Right renal cortex interstitium (tissue), 3 donors: ENCODE measurements around the gene PASK. TPM values are rescaled to one million over a fixed set of nuclear protein-coding genes. Genes with fewer than 3 reads are reported as not detected.

Experiments used
- DNase-seq, 3 donors: peaks; one replicate each; pipeline ENCODE4 v3.0.0-alpha.2; 2013; ENCODE audit warnings: low read depth in 3 of 3, low spot score in 2 of 3
- polyA plus RNA-seq, 3 donors: library from polyadenylated mRNA; unstranded; fragments of 120-200 nt; gene quantifications; one replicate each; pipeline ENCODE4 v1.2.1, GENCODE V29; 2013; ENCODE audit not compliant: insufficient read length in 3 of 3

PASK gene
- polyA plus RNA-seq, 3 donors = 11.9 to 14.7 (median 13.0) TPM

GRCh38 chr2:241130316-241130715 lies 19.0 kb downstream of the PASK start:
- no peak for DNase-seq

- no peak for DNase-seq
These were observed 20.0 kb downstream of the PASK start for GRCh38 chr2:241129086-241129871.

GRCh38 chr2:241128266-241128665 lies 21.0 kb downstream of the PASK start:
- DNase-seq = no peak

- DNase-seq = no peak
These were observed 22.5 kb downstream of the PASK start for GRCh38 chr2:241126771-241127202.

GRCh38 chr2:241126201-241126611 lies 23.1 kb downstream of the PASK start:
- DNase-seq = no peak

GRCh38 chr2:241125626-241126025 lies 23.6 kb downstream of the PASK start:
- no peak for DNase-seq

- DNase-seq = no peak
These were observed 25.3 kb downstream of the PASK start for GRCh38 chr2:241123816-241124536.

- DNase-seq = no peak
These were observed 26.8 kb downstream of the PASK start for GRCh38 chr2:241122376-241123002.

GRCh38 chr2:241121008-241121407 lies 28.3 kb downstream of the PASK start:
- DNase-seq = no peak

GRCh38 chr2:241120440-241120839 lies 28.8 kb downstream of the PASK start:
- no peak for DNase-seq

- DNase-seq = no peak
These were observed 30.4 kb downstream of the PASK start for GRCh38 chr2:241118737-241119505.

- no peak for DNase-seq
These were observed 32.4 kb downstream of the PASK start for GRCh38 chr2:241116606-241117560.

- no peak for DNase-seq
These were observed 33.9 kb downstream of the PASK start for GRCh38 chr2:241115361-241115760.

- DNase-seq = no peak
These were observed 34.4 kb downstream of the PASK start for GRCh38 chr2:241114836-241115235.

- no peak for DNase-seq
These were observed 36.7 kb downstream of the PASK start for GRCh38 chr2:241112592-241112991.

- no peak for DNase-seq
These were observed 37.2 kb downstream of the PASK start for GRCh38 chr2:241112046-241112445.

- DNase-seq = no peak
These were observed 37.8 kb downstream of the PASK start for GRCh38 chr2:241111440-241111805.

GRCh38 chr2:241110607-241111439 lies 38.4 kb downstream of the PASK start:
- no peak for DNase-seq

GRCh38 chr2:241110089-241110606 lies 39.1 kb downstream of the PASK start:
- DNase-seq = no peak
